AG04449 (cell line): Measurements from ENCODE around the gene COMMD1.

Experiments
- CTCF ChIA-PET: fragments of 350-600 bp; formaldehyde crosslinking; extraction: SDS; loops from one replicate; lab custom pipeline; 2021; ENCODE audit warnings: antibody characterized with exemption; lab: Yijun Ruan, JAX
- POLR2A ChIA-PET: fragments of 400-600, 350-600 bp; formaldehyde crosslinking; extraction: SDS; loops from one replicate; lab custom pipeline; 2020; ENCODE audit warnings: antibody characterized with exemption, inconsistent platforms; lab: Yijun Ruan, JAX
- DNase-seq: peaks from one replicate; pipeline ENCODE4 v3.0.0-alpha.2; 2010; ENCODE audit warnings: low read depth, low spot score
- H3K4me3 ChIP-seq: 2 replicates; pipeline ENCODE4 v1.5.1; 2011; ENCODE audit warnings: low read depth, mild to moderate bottlenecking, control low read depth, low read length
- CTCF ChIP-seq: IDR thresholded peaks from one replicate; pipeline ENCODE4 v1.5.1; 2011; ENCODE audit warnings: mild to moderate bottlenecking, moderate library complexity, low read length, control low read depth, inconsistent platforms; ENCODE audit not compliant: insufficient read depth; ENCODE audit errors: missing control alignments

Gene COMMD1

GRCh38 chr2:61959381-61960293 lies 54.2 kb downstream of the COMMD1 start:
- H3K4me3 ChIP-seq: no peak overlapping the region
- CTCF ChIA-PET: interaction anchor here (0.7 to 1.1 kb wide), 2 partner anchors 30 to 497 kb away, joined by 3 read pairs; no protein-coding TSS in a partner anchor
- TF ChIP-seq CTCF: no peak
- DNase-seq: no peak
- POLR2A ChIA-PET: no interaction called here

GRCh38 chr2:61961231-61961901 lies 55.9 kb downstream of the COMMD1 start:
- TF ChIP-seq CTCF: no peak
- CTCF ChIA-PET: no interaction called here
- H3K4me3 ChIP-seq: no peak overlapping the region
- no peak for DNase-seq
- POLR2A ChIA-PET: no interaction called here

- POLR2A ChIA-PET: no interaction called here
- TF ChIP-seq CTCF: no peak
- DNase-seq: no peak
- CTCF ChIA-PET: no interaction called here
- no peak overlapping the region for H3K4me3 ChIP-seq
These were observed 56.9 kb downstream of the COMMD1 start for GRCh38 chr2:61962095-61962984.

- ChIA-PET POLR2A (no interaction called here), CTCF (no interaction called here)
- H3K4me3 ChIP-seq: no peak overlapping the region
- no peak for TF ChIP-seq CTCF
- DNase-seq: no peak
These were observed 60.7 kb downstream of the COMMD1 start for GRCh38 chr2:61966087-61966727.

GRCh38 chr2:61967262-61967661 lies 61.8 kb downstream of the COMMD1 start:
- TF ChIP-seq CTCF: no peak
- CTCF ChIA-PET: no interaction called here
- POLR2A ChIA-PET: no interaction called here
- no peak overlapping the region for H3K4me3 ChIP-seq
- no peak for DNase-seq
